ENCODE measurements around the gene MAGEF1. TPM values are rescaled to one million over a fixed set of nuclear protein-coding genes. Genes with fewer than 3 reads are reported as not detected.
A peak's percentile ranks its signal among the peaks of the same experiment; 100 is the strongest.

MAGEF1 gene
- total and polyA plus RNA-seq, 2 of the 13 experiments (the other 11 are each of a cell fraction or from before 2014, with no cell fraction given), result 26.0 to 62.4 TPM

DNA sequence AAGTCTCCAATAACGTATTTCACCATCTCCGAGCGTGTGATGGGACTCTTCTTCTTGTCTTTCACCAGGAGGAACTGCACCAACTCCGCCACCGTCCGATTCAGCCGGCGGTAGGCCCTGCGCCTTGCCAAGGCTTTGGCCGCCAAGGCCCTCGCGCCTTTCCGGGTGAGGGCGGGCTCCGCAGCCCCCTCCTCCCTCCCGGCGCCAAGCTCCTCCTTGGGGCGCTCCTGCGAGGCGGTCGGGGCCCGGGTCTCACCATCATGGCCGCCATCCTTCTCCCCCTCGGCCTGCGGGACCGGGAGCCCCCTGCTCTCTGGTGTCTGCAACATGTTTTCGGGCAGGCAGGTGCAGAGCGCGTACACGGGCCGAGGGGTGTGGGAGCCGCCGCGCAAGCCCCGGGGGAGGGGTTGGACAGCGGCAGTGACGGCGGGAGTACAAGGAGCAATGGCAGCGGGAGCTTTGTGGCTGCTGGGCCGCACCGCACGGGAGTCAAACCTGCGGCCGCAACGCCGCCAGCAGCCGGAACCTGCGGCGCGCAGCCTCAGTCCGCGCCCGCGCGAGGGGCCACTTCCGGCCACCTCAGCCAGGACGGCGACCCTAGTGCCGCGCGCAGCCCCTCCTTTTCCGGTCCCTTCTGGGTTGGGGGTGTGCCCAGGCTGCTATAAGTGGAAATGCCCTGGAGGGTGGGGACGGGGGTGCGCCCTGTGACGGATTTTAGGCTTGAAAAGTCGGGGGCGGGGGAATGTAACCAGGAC lies at the start of gene MAGEF1 (continued):
- TF ChIP-seq, protein P1, sequence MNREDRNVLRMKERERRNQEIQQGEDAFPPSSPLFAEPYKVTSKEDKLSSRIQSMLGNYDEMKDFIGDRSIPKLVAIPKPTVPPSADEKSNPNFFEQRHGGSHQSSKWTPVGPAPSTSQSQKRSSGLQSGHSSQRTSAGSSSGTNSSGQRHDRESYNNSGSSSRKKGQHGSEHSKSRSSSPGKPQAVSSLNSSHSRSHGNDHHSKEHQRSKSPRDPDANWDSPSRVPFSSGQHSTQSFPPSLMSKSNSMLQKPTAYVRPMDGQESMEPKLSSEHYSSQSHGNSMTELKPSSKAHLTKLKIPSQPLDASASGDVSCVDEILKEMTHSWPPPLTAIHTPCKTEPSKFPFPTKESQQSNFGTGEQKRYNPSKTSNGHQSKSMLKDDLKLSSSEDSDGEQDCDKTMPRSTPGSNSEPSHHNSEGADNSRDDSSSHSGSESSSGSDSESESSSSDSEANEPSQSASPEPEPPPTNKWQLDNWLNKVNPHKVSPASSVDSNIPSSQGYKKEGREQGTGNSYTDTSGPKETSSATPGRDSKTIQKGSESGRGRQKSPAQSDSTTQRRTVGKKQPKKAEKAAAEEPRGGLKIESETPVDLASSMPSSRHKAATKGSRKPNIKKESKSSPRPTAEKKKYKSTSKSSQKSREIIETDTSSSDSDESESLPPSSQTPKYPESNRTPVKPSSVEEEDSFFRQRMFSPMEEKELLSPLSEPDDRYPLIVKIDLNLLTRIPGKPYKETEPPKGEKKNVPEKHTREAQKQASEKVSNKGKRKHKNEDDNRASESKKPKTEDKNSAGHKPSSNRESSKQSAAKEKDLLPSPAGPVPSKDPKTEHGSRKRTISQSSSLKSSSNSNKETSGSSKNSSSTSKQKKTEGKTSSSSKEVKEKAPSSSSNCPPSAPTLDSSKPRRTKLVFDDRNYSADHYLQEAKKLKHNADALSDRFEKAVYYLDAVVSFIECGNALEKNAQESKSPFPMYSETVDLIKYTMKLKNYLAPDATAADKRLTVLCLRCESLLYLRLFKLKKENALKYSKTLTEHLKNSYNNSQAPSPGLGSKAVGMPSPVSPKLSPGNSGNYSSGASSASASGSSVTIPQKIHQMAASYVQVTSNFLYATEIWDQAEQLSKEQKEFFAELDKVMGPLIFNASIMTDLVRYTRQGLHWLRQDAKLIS (CRISPR knock-in tag; IDR thresholded peaks at IDR 0.05), result 0 out of 2 replicates have a peak, but pooled peaks have one; percentile 54
- TF ChIP-seq SIN3B (IDR thresholded peaks at IDR 0.05; ENCODE audit: low read length) (no peak), KDM4B (CRISPR knock-in tag; IDR thresholded peaks at IDR 0.05) (peak; percentile 52; the same call in 1 of the 2 replicates), ZNF691 (CRISPR knock-in tag; IDR thresholded peaks at IDR 0.05; ENCODE audit: borderline replicate concordance, low read depth) (peak; percentile 54; the same call in 1 of the 2 replicates), ZNF674 (CRISPR knock-in tag; IDR thresholded peaks at IDR 0.05; ENCODE audit: low read depth) (no peak), MAF1 (CRISPR knock-in tag; IDR thresholded peaks at IDR 0.05; ENCODE audit: borderline replicate concordance) (peak; percentile 83; the same call in 1 of the 2 replicates), TARDBP (CRISPR knock-in tag; IDR thresholded peaks at IDR 0.05) (peak; percentile 79), GATAD2A (CRISPR knock-in tag; IDR thresholded peaks at IDR 0.05) (no peak), ZNF3 (CRISPR knock-in tag; IDR thresholded peaks at IDR 0.05) (no peak), ZNF282 (IDR thresholded peaks at IDR 0.05; ENCODE audit: partially characterized antibody) (no peak), SRY (CRISPR knock-in tag; IDR thresholded peaks at IDR 0.05) (peak; percentile 85; the same call in 1 of the 2 replicates), IKZF4 (CRISPR knock-in tag; IDR thresholded peaks at IDR 0.05; ENCODE audit: borderline replicate concordance, low read depth, not compliant biosample characterization) (peak; percentile 37), KLF15 (CRISPR knock-in tag; IDR thresholded peaks at IDR 0.05; ENCODE audit: borderline replicate concordance) (no peak)
- TF ChIP-seq, protein P2, sequence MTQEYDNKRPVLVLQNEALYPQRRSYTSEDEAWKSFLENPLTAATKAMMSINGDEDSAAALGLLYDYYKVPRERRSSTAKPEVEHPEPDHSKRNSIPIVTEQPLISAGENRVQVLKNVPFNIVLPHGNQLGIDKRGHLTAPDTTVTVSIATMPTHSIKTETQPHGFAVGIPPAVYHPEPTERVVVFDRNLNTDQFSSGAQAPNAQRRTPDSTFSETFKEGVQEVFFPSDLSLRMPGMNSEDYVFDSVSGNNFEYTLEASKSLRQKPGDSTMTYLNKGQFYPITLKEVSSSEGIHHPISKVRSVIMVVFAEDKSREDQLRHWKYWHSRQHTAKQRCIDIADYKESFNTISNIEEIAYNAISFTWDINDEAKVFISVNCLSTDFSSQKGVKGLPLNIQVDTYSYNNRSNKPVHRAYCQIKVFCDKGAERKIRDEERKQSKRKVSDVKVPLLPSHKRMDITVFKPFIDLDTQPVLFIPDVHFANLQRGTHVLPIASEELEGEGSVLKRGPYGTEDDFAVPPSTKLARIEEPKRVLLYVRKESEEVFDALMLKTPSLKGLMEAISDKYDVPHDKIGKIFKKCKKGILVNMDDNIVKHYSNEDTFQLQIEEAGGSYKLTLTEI (CRISPR knock-in tag; conservative IDR thresholded peaks at IDR 0.05), result no peak
- TF ChIP-seq, protein P3, sequence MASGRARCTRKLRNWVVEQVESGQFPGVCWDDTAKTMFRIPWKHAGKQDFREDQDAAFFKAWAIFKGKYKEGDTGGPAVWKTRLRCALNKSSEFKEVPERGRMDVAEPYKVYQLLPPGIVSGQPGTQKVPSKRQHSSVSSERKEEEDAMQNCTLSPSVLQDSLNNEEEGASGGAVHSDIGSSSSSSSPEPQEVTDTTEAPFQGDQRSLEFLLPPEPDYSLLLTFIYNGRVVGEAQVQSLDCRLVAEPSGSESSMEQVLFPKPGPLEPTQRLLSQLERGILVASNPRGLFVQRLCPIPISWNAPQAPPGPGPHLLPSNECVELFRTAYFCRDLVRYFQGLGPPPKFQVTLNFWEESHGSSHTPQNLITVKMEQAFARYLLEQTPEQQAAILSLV (CRISPR knock-in tag; IDR thresholded peaks at IDR 0.05; ENCODE audit: borderline replicate concordance), result peak; percentile 63
- TF ChIP-seq, protein P4, sequence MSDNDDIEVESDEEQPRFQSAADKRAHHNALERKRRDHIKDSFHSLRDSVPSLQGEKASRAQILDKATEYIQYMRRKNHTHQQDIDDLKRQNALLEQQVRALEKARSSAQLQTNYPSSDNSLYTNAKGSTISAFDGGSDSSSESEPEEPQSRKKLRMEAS (IDR thresholded peaks at IDR 0.05), result peak; percentile 73
